Activated CD4-positive, alpha-beta T cell treated with anti-CD3 and anti-CD28 coated beads for 36 hours (primary cell): ENCODE data around the gene NR3C2. TPM values are rescaled to one million over a fixed set of nuclear protein-coding genes. Genes with fewer than 3 reads are reported as not detected.

Experiments used
- ATAC-seq: fragments of 200-7000 bp; cut with Tn5 transposase; one replicate; pipeline ENCODE4 v1.10.0; 2021; ENCODE audit warnings: mild to moderate bottlenecking, moderate library complexity
- CTCF ChIA-PET: fragments of 350-600 bp; sonication (Branson Sonifier 250); formaldehyde crosslinking; loops from one replicate; lab custom pipeline; 2021; ENCODE audit warnings: antibody characterized with exemption; lab: Charles Lee
- POLR2A ChIA-PET: fragments of 350-600 bp; sonication (Branson Sonifier 250); formaldehyde crosslinking; loops from one replicate; lab custom pipeline; 2021; ENCODE audit warnings: antibody characterized with exemption, inconsistent platforms; lab: Charles Lee
- DNase-seq: peaks from one replicate; pipeline ENCODE4 v3.0.0-alpha.2; 2020
- H3K27ac Mint-ChIP-seq: one replicate; pipeline ENCODE4 v1.8.0; 2021; ENCODE audit warnings: mixed read lengths
- H3K27me3 Mint-ChIP-seq: one replicate; pipeline ENCODE4 v1.8.0; 2021; ENCODE audit warnings: mixed read lengths
- H3K36me3 Mint-ChIP-seq: one replicate; pipeline ENCODE4 v1.8.0; 2021; ENCODE audit warnings: low read depth, mixed read lengths
- H3K4me1 Mint-ChIP-seq: one replicate; pipeline ENCODE4 v1.8.0; 2021; ENCODE audit warnings: mixed read lengths
- H3K4me3 Mint-ChIP-seq: one replicate; pipeline ENCODE4 v1.8.0; 2021; ENCODE audit warnings: mild to moderate bottlenecking, moderate library complexity, mixed read lengths
- H3K9me3 Mint-ChIP-seq: one replicate; pipeline ENCODE4 v1.8.0; 2021; ENCODE audit warnings: low read depth, mixed read lengths
- intact Hi-C, 2 experiments: fragments of 100-400 bp; cut with DNase I in 1 of 2; cut with micrococcal nuclease in 1 of 2; formaldehyde crosslinking; loops; one replicate each; pipeline versions ENCODE4 v1.14.2 to v1.15.1; 2022 to 2024; cut with DNase I, micrococcal nuclease
- total RNA-seq, 2 experiments: library from RNA; stranded (reverse); gene quantifications; one replicate each; pipeline ENCODE4 v1.2.3, GENCODE V29; 2021

The NR3C2 gene
- total RNA-seq, 2 experiments from 2014 or later = 3.7 to 5.8 TPM

GRCh38 chr4:148120216-148120615 lies 322.0 kb downstream of the NR3C2 start:
- intact Hi-C loops = no loop called here
- CTCF ChIA-PET = no interaction called here
- ATAC-seq = no peak

GRCh38 chr4:148118633-148119032 lies 323.6 kb downstream of the NR3C2 start:
- H3K27ac Mint-ChIP-seq = no peak overlapping the region
- H3K4me1 Mint-ChIP-seq = peaks cover 10% of the 10 kb centered on the region
- ATAC-seq (no peak), DNase-seq (no peak)
- CTCF ChIA-PET = no interaction called here
- H3K36me3 Mint-ChIP-seq = peaks cover 33% of the 10 kb centered on the region
- intact Hi-C loops = no loop called here
- no peaks in the 10 kb centered on the region for H3K27me3 Mint-ChIP-seq
- POLR2A ChIA-PET = no interaction called here
- no peak overlapping the region for H3K4me3 Mint-ChIP-seq
- H3K9me3 Mint-ChIP-seq = peaks cover 12% of the 10 kb centered on the region

More at GRCh38 chr4:148120216-148120615, 322.0 kb downstream of the NR3C2 start:
- Mint-ChIP-seq H3K9me3 (peaks cover 22% of the 10 kb centered on the region), H3K36me3 (peaks cover 35% of the 10 kb centered on the region), H3K4me1 (peaks cover 10% of the 10 kb centered on the region), H3K27ac (no peak overlapping the region), H3K4me3 (no peak overlapping the region), H3K27me3 (no peaks in the 10 kb centered on the region)
- DNase-seq = no peak
- POLR2A ChIA-PET = no interaction called here

GRCh38 chr4:148118179-148118578 lies 324.0 kb downstream of the NR3C2 start:
- no peak overlapping the region for H3K27ac Mint-ChIP-seq
- intact Hi-C loops = no loop called here
- H3K4me1 Mint-ChIP-seq = peaks cover 10% of the 10 kb centered on the region
- H3K27me3 Mint-ChIP-seq = no peaks in the 10 kb centered on the region
- H3K9me3 Mint-ChIP-seq = peaks cover 7% of the 10 kb centered on the region
- POLR2A ChIA-PET = no interaction called here
- H3K4me3 Mint-ChIP-seq = no peak overlapping the region
- CTCF ChIA-PET = interaction anchor here (1.7 kb wide), 1 partner anchor 169 kb away, joined by 4 read pairs; no protein-coding TSS in a partner anchor
- ATAC-seq = no peak
- no peak for DNase-seq
- peaks cover 31% of the 10 kb centered on the region for H3K36me3 Mint-ChIP-seq

- no peaks in the 10 kb centered on the region for H3K27me3 Mint-ChIP-seq
- H3K27ac Mint-ChIP-seq = no peak overlapping the region
- intact Hi-C loops = no loop called here
- DNase-seq = no peak
- ChIA-PET POLR2A (no interaction called here), CTCF (interaction anchor here (1.7 kb wide), 1 partner anchor 170 kb away, joined by 4 read pairs; no protein-coding TSS in a partner anchor)
- no peak overlapping the region for H3K4me3 Mint-ChIP-seq
- H3K9me3 Mint-ChIP-seq = no peaks in the 10 kb centered on the region
- peaks cover 28% of the 10 kb centered on the region for H3K36me3 Mint-ChIP-seq
- ATAC-seq = no peak
- peaks cover 20% of the 10 kb centered on the region for H3K4me1 Mint-ChIP-seq
Measured at GRCh38 chr4:148116969-148117368, 325.2 kb downstream of the NR3C2 start.

GRCh38 chr4:148116264-148116663 lies 325.9 kb downstream of the NR3C2 start:
- ATAC-seq (no peak), DNase-seq (no peak)
- intact Hi-C loops = no loop called here
- Mint-ChIP-seq H3K4me3 (no peak overlapping the region), H3K27me3 (no peaks in the 10 kb centered on the region), H3K9me3 (no peaks in the 10 kb centered on the region), H3K4me1 (peaks cover 26% of the 10 kb centered on the region), H3K27ac (no peak overlapping the region), H3K36me3 (peaks cover 28% of the 10 kb centered on the region)
- POLR2A ChIA-PET = no interaction called here
- CTCF ChIA-PET = interaction anchor here (1.7 kb wide), 1 partner anchor 171 kb away, joined by 4 read pairs; no protein-coding TSS in a partner anchor

- ATAC-seq = no peak
- intact Hi-C loops = no loop called here
- no peaks in the 10 kb centered on the region for H3K9me3 Mint-ChIP-seq
- DNase-seq = no peak
- H3K27me3 Mint-ChIP-seq = no peaks in the 10 kb centered on the region
- no peak overlapping the region for H3K4me3 Mint-ChIP-seq
- ChIA-PET CTCF (no interaction called here), POLR2A (no interaction called here)
- peaks cover 31% of the 10 kb centered on the region for H3K4me1 Mint-ChIP-seq
- no peak overlapping the region for H3K27ac Mint-ChIP-seq
- H3K36me3 Mint-ChIP-seq = peaks cover 26% of the 10 kb centered on the region
Measured at GRCh38 chr4:148114436-148114835, 327.8 kb downstream of the NR3C2 start.

- peaks cover 26% of the 10 kb centered on the region for H3K36me3 Mint-ChIP-seq
- H3K27ac Mint-ChIP-seq = peak overlapping the region; percentile 47
- intact Hi-C loops = no loop called here
- ChIA-PET POLR2A (no interaction called here), CTCF (no interaction called here)
- peaks cover 31% of the 10 kb centered on the region for H3K4me1 Mint-ChIP-seq
- DNase-seq = no peak
- ATAC-seq = peak; percentile 72
- H3K27me3 Mint-ChIP-seq = no peaks in the 10 kb centered on the region
- no peak overlapping the region for H3K4me3 Mint-ChIP-seq
- peaks cover 2% of the 10 kb centered on the region for H3K9me3 Mint-ChIP-seq
Measured at GRCh38 chr4:148112231-148112982, 329.8 kb downstream of the NR3C2 start.

GRCh38 chr4:148110169-148110568 lies 332.0 kb downstream of the NR3C2 start:
- ATAC-seq = no peak
- H3K4me1 Mint-ChIP-seq = peaks cover 26% of the 10 kb centered on the region

GRCh38 chr4:148109216-148109615 lies 333.0 kb downstream of the NR3C2 start:
- intact Hi-C loops = no loop called here
- ChIA-PET POLR2A (no interaction called here), CTCF (no interaction called here)
- ATAC-seq (no peak), DNase-seq (no peak)
- Mint-ChIP-seq H3K4me1 (peaks cover 26% of the 10 kb centered on the region), H3K4me3 (no peak overlapping the region), H3K27ac (no peak overlapping the region), H3K36me3 (peaks cover 45% of the 10 kb centered on the region), H3K27me3 (no peaks in the 10 kb centered on the region), H3K9me3 (peaks cover 3% of the 10 kb centered on the region)

More at GRCh38 chr4:148110169-148110568, 332.0 kb downstream of the NR3C2 start:
- H3K36me3 Mint-ChIP-seq = peaks cover 46% of the 10 kb centered on the region
- no peak overlapping the region for H3K27ac Mint-ChIP-seq
- POLR2A ChIA-PET = no interaction called here
- DNase-seq = no peak
- no peak overlapping the region for H3K4me3 Mint-ChIP-seq
- CTCF ChIA-PET = interaction anchor here (0.5 kb wide), 1 partner anchor 1157 kb away, joined by 3 read pairs; no protein-coding TSS in a partner anchor
- no peaks in the 10 kb centered on the region for H3K27me3 Mint-ChIP-seq
- peaks cover 3% of the 10 kb centered on the region for H3K9me3 Mint-ChIP-seq
- intact Hi-C loops = no loop called here

GRCh38 chr4:148108766-148109165 lies 333.4 kb downstream of the NR3C2 start:
- CTCF ChIA-PET = no interaction called here
- Mint-ChIP-seq H3K9me3 (peaks cover 3% of the 10 kb centered on the region), H3K27me3 (no peaks in the 10 kb centered on the region), H3K36me3 (peaks cover 43% of the 10 kb centered on the region), H3K4me3 (no peak overlapping the region), H3K27ac (no peak overlapping the region), H3K4me1 (peaks cover 26% of the 10 kb centered on the region)
- ATAC-seq (no peak), DNase-seq (no peak)
- POLR2A ChIA-PET = no interaction called here
- intact Hi-C loops = no loop called here

GRCh38 chr4:148103597-148104355 lies 338.4 kb downstream of the NR3C2 start:
- intact Hi-C loops = no loop called here
- Mint-ChIP-seq H3K9me3 (peaks cover 3% of the 10 kb centered on the region), H3K4me3 (no peak overlapping the region), H3K27ac (no peak overlapping the region), H3K36me3 (peaks cover 34% of the 10 kb centered on the region), H3K4me1 (peaks cover 9% of the 10 kb centered on the region), H3K27me3 (no peaks in the 10 kb centered on the region)
- DNase-seq (no peak), ATAC-seq (no peak)
- POLR2A ChIA-PET = interaction anchor here (0.6 to 0.7 kb wide), 2 partner anchors 357 to 707 kb away, joined by 5 to 9 read pairs; no protein-coding TSS in a partner anchor
- CTCF ChIA-PET = no interaction called here
